ENCODE data around the gene LIN9. TPM values are rescaled to one million over a fixed set of nuclear protein-coding genes. Genes with fewer than 3 reads are reported as not detected.
A peak's percentile ranks its signal among the peaks of the same experiment; 100 is the strongest.

The LIN9 gene
- total and polyA plus RNA-seq, 2 of the 13 experiments (the other 11 are each of a cell fraction or from before 2014, with no cell fraction given), result 3.0 to 10.0 TPM

DNA sequence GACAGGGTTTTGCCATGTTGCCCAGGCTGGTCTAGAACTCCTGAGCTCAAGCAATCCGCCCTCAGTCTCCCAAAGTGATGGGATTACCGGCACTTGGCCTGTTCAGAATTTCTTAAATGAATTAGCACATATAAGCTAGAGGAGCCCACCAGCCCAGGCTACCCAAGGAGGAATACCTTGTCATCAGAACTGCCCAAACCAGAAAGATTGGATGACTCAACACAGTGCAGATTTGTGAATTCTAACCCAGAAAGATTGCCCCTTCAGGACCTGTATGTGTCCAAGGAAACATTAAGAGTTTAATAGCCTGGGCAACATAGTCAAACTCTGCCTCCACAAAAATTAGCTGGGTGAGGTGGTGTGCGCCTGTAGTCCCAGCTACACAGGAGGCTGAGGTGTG is 14.0 kb upstream of the LIN9 start (continued):
- TF ChIP-seq MTA3 (CRISPR knock-in tag; IDR thresholded peaks at IDR 0.05) (no peak), WIZ (CRISPR knock-in tag; IDR thresholded peaks at IDR 0.05) (no peak), CHD4 (IDR thresholded peaks at IDR 0.05; ENCODE audit: borderline replicate concordance, low read length) (no peak), ZFP36L1 (CRISPR knock-in tag; IDR thresholded peaks at IDR 0.05) (no peak), NFE2 (CRISPR knock-in tag; IDR thresholded peaks at IDR 0.05) (no peak), RFX1 (IDR thresholded peaks at IDR 0.05) (no peak), KLF12 (CRISPR knock-in tag; IDR thresholded peaks at IDR 0.05; ENCODE audit: borderline replicate concordance) (no peak), ZKSCAN5 (CRISPR knock-in tag; IDR thresholded peaks at IDR 0.05) (no peak)
- TF ChIP-seq, protein P1, sequence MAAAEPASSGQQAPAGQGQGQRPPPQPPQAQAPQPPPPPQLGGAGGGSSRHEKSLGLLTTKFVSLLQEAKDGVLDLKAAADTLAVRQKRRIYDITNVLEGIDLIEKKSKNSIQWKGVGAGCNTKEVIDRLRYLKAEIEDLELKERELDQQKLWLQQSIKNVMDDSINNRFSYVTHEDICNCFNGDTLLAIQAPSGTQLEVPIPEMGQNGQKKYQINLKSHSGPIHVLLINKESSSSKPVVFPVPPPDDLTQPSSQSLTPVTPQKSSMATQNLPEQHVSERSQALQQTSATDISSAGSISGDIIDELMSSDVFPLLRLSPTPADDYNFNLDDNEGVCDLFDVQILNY (CRISPR knock-in tag; conservative IDR thresholded peaks at IDR 0.05), result no peak

- Histone ChIP-seq H3K27ac (ENCODE audit: extremely low read length, insufficient read depth, low read length) (no peak overlapping the region), H3K9me3 (ENCODE audit: low read length) (no peaks in the 10 kb centered on the region), H3K4me3 (replicated peaks in 1 of 3; ENCODE audit: insufficient read depth in 1 of 3, low read depth in 2 of 3, low read length in 3 of 3) (no peak overlapping the region), H3K27me3 (ENCODE audit: control insufficient read depth in 1 of 2, insufficient read depth in 2 of 2, low read length in 2 of 2) (peaks cover 0 to 6% of the 10 kb centered on the region in 2 experiments; a peak in 1 of 5 replicates), H4K20me1 (ENCODE audit: insufficient read depth, low read length) (no peaks in the 10 kb centered on the region), H3K4me2 (ENCODE audit: low read depth, low read length) (no peak overlapping the region), H3K36me3 (replicated peaks in 1 of 2; ENCODE audit: control insufficient read depth in 1 of 2, insufficient read depth in 2 of 2, low read length in 2 of 2) (no peaks in the 10 kb centered on the region), H2AFZ (ENCODE audit: low read length) (no peak overlapping the region), H3K79me2 (ENCODE audit: insufficient read depth, low read length) (no peaks in the 10 kb centered on the region), H3K4me1 (ENCODE audit: insufficient read depth, low read length) (peaks cover 4% of the 10 kb centered on the region), H3K9ac (ENCODE audit: insufficient read depth, low read depth, low read length) (no peak overlapping the region)
- ChIA-PET CTCF (ENCODE audit: low intra/inter-chr PET ratio, low total read pairs) (no interaction called here), POLR2A (no interaction called here)
- no peak for ATAC-seq
- no peak for FAIRE-seq
- BruUV-seq (replicated peaks), result no TSS peak
- in situ Hi-C loops (cut with HindIII; ENCODE audit: extremely low pct_ligation_motif_present, low pct_unique_long_range_greater_than_20kb) (no loop called here), intact Hi-C loops (cut with micrococcal nuclease; ENCODE audit: unreplicated experiment) (no loop called here)
- TF ChIP-seq NFYB (CRISPR knock-in tag; IDR thresholded peaks at IDR 0.05) (peak; percentile 48), MAFF (IDR thresholded peaks at IDR 0.05; ENCODE audit: low read depth, low read length) (peak; percentile 27; the same call in 1 of the 2 replicates), TBX2 (CRISPR knock-in tag; IDR thresholded peaks at IDR 0.05; ENCODE audit: borderline replicate concordance) (no peak), MAFK (conservative IDR thresholded peaks at IDR 0.05 in 1 of 2, IDR thresholded peaks at IDR 0.05 in 1 of 2; ENCODE audit: low read length in 2 of 2) (peak in 1 of 2 experiments; percentile 33; a peak in 2 of 4 replicates), NFYC (CRISPR knock-in tag; IDR thresholded peaks at IDR 0.05) (peak; percentile 30; the same call in 1 of the 2 replicates)
- 70% methylated on average over 10 of the region's 10 CpGs for WGBS (ENCODE audit: low lambda C conversion rate)
- DNase-seq (ENCODE audit: low spot score), result no peak
Measured at GRCh38 chr1:226320930-226321329, 12.0 kb upstream of the LIN9 start.
